GM18867 (cell line): Measurements from ENCODE around the gene RNASEL.
"Not testable (repeated sequence)": the region's sequence is repeated elsewhere in the genome, so short reads cannot be mapped to it uniquely, and the experiment has no call there.

Experiments
- ATAC-seq: cut with Tn5 transposase; IDR thresholded peaks from one replicate; pipeline ENCODE4 v1.9.1; 2021; ENCODE audit warnings: mild to moderate bottlenecking, moderate library complexity; ENCODE audit not compliant: unreplicated experiment

The RNASEL gene, protein sequence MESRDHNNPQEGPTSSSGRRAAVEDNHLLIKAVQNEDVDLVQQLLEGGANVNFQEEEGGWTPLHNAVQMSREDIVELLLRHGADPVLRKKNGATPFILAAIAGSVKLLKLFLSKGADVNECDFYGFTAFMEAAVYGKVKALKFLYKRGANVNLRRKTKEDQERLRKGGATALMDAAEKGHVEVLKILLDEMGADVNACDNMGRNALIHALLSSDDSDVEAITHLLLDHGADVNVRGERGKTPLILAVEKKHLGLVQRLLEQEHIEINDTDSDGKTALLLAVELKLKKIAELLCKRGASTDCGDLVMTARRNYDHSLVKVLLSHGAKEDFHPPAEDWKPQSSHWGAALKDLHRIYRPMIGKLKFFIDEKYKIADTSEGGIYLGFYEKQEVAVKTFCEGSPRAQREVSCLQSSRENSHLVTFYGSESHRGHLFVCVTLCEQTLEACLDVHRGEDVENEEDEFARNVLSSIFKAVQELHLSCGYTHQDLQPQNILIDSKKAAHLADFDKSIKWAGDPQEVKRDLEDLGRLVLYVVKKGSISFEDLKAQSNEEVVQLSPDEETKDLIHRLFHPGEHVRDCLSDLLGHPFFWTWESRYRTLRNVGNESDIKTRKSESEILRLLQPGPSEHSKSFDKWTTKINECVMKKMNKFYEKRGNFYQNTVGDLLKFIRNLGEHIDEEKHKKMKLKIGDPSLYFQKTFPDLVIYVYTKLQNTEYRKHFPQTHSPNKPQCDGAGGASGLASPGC

DNA sequence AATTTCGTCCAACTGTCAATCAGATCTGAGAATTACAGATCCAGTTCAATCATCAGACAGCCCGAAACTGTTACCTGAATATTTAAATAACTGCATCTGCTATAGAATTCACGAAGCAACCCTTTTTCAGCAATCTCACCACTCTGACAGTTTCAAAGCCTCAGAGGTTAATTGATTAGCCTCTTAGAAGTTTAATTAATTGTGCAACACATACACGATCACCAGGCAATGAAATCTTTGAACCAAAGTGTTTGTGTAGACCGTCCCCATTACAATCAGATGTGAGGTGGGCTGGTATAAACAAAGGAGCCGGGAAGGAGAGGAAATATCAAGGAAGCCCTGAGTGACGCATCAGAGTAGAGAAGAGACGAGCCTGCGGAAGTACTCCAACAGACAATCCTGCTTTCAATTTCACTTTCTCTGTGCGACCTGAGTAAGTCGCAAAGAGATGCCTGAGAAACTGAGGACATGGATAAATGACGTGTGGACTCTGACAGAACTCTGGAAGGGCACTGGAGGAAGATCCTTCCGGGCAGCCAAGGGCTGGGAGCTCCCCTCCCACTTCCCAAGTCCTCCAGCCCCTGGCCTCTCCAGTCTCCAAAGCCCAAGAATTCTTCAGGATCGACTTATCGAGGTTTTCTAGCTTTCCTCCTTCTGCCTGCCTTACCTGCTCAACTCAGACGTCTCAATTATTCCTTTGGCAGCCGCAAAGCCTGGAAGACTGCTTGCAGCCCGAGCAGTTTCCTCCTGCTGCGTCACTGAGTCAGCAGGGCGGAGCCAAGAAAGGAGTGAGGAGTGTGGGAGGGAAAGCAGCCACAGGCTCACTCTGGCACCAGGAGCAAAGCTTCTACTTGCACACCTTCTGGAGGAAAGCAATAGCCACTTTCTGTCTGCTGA, at the start of gene RNASEL:
RNASEL (minus strand) TSS at position 757 of the 897 bp plus-strand sequence. CDS start 2,450 bp downstream, outside the sequence.
- peak; percentile 91 for ATAC-seq

DNA sequence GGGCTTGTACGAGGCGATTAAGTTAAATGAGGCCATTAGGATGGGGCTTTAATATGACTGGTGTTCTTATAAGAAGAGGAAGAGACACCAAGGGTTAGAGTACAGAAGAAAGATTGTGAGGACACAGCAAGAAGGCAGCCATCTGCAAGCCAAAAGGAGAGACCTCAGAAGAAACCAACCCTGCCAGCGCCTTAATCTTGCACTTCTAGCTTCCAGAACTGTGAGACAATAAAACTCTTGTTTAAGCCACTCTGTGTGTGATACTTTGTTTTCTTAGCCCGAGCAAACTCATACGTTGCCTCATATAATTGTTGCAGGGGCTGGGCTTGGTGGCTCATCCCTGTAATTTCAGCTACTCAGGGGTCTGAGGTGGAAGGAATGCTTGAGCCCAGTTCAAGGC, 48.7 kb upstream of the RNASEL start:
- no peak for ATAC-seq

DNA sequence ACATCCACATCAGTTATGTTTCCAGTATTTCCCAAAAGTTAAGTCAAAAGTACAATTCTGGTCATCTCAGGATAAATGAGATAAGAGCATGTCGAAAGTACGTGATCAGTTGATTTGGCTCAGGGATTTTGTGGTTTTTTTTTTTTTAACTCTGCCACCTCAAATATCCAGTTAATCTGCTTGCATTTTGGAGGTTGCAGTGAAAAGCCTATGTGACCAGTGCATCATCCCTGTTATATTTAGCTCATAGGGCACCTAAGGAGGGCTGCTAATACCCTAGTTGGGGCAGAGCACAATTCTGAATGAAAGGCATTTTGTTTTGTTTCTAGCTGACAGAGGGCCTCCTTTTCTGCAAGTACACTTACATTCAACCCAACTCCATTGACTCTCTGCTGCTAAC, 46.8 kb upstream of the RNASEL start:
- no peak for ATAC-seq

GRCh38 chr1:182634306-182635072, 45.4 kb upstream of the RNASEL start:
- ATAC-seq: no peak

GRCh38 chr1:182633657-182634281, 44.7 kb upstream of the RNASEL start:
- ATAC-seq: no peak

- no peak for ATAC-seq
Observed at GRCh38 chr1:182633031-182633430, 44.0 kb upstream of the RNASEL start.

DNA sequence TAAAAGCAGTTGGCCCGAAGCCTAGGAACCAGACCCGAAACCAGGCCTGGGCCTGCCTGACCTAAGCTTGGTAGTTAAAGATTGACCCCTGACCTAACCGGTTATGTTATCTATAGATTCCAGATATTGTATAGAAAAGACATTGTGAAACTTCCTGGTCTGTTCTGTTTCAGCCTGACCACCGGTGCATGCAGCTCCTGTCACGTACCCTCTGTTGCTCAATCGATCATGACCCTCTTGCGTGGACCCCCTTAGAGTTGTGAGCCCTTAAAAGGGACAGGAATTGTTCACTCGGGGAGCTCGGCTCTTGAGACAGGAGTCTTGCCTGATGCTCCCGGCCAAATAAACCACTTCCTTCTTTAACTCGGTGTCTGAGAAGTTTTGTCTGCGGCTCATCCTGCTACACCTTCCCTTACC, 43.4 kb upstream of the RNASEL start:
- ATAC-seq: not testable (repeated sequence)

GRCh38 chr1:182631954-182632353, 42.9 kb upstream of the RNASEL start:
- ATAC-seq: no peak

- ATAC-seq: no peak
Observed at GRCh38 chr1:182631053-182631677, 42.1 kb upstream of the RNASEL start.

- ATAC-seq: no peak
Observed at GRCh38 chr1:182630586-182630985, 41.5 kb upstream of the RNASEL start.

DNA sequence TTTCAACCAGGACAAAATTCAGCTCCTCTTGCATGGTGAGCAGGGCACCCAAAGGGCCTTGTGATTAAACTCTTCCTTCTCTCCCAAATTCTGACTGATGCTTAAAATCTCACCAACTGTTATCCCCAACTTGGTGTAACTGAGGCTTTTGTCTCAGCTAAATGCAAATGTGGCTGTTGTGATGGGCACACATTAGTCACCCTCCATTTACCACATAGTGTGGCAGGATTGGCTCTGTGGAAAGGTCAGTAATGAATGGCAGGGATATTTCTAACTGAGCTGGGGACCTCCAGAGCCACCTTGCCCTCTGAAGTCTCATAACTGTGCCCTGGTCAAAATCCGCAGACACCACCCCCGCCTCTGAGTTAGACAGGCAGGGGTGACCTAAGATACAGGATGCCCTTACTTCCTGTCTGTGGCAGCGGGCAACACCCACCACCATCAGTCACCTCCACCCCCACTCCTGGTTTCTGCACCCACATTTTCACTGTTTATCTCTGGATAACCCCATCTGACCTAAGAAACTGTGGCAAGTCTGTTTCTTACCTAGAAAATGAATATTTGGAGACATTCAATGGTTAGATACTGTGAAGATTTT, 40.5 kb upstream of the RNASEL start:
- peak; percentile 72 for ATAC-seq

GRCh38 chr1:182629080-182629479, 40.0 kb upstream of the RNASEL start:
- ATAC-seq: no peak

DNA sequence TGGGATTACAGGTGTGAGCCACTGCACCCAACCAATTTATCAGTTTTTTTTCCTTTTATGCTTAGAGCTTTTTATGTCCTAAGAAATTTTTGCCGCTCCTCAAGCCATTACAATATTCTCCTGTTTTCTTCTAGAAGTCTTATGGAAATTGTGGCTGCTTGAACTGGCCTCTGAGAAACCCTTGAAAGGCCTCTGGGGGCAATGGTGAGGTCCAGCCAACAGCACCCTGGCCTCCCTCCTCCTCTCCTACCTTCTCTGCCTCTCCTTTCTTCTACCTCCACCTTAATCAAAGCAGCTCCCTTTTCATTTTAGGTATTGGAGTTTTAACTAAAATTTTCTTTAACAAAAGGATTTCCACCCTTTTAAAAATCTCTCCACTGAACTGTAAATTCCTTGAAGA, 39.6 kb upstream of the RNASEL start:
- ATAC-seq: no peak

GRCh38 chr1:182627622-182628021, 38.6 kb upstream of the RNASEL start:
- ATAC-seq: no peak

- no peak for ATAC-seq
Observed at GRCh38 chr1:182626527-182626926, 37.5 kb upstream of the RNASEL start.

GRCh38 chr1:182625719-182626504, 36.9 kb upstream of the RNASEL start:
- ATAC-seq: no peak

DNA sequence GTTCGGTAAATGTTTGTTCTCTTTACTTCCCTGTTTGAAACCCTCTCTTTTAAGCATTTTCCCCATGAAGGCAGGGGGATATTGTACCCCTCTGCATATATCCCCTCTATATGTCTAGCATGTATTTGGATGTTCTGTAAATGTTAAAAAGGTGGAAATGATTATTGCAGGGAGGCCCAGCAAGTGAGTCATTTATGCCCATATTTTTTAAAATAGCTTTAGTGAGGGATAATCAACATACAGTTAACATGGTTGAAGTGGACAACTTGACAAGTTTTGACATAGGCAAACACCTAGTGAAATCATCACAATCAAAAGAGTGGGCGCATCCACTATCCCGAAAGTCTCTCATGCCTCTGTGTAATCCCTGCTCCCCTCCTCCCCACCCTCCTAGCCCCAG, 36.0 kb upstream of the RNASEL start:
- no peak for ATAC-seq

DNA sequence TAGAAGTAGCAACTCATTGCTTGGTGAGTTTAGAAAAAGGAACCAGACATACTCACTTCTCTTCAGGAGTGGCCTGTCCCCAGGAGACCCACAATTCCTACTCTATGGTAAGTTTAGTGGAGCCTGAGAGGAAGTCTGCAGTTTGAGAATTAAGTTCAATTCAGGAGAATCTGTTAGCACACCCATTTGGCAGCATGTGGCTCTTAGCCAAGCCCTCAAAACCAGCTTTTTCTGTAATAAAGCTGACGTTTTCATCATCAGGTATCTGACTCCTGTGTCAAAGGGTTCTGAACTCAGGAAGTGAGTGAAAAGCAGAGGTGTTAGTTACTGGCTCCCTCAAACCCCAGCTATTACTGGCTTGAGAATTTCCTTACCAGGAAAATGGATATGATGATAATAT, 35.5 kb upstream of the RNASEL start:
- no peak for ATAC-seq
